Measurements from ENCODE around the gene FAM89B.
A peak's percentile ranks its signal among the peaks of the same experiment; 100 is the strongest.

The FAM89B gene

DNA sequence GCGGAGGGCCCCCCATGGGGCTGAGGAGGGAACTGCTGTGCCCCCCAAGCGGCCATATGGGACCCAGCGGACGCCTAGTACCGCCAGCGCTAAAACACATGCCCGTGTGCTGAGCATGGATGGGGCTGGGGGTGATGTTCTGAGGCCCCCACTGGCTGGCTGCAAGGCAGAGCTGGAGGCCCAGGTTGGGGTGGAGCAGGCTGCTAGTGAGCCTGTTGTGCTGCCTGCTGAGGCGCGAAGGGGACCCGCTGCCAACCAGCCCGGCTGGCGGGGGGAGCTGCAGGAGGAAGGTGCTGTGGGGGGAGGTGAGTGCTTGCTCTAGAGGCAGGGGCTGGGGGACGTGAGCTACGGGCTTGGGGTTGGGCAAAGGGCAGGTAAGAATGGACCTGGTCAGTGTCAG lies 46.4 kb downstream of the FAM89B start:
- peak overlapping the region; percentile 52 for H3K27ac Mint-ChIP-seq
- DNase-seq, result no peak
- peaks cover 25% of the 10 kb centered on the region for H3K4me1 Mint-ChIP-seq (ENCODE audit: low read depth)
- H3K4me3 Mint-ChIP-seq, result no peak overlapping the region
- H3K9me3 Mint-ChIP-seq, result no peaks in the 10 kb centered on the region
- H3K27me3 Mint-ChIP-seq, result no peaks in the 10 kb centered on the region
- peaks cover 87% of the 10 kb centered on the region for H3K36me3 Mint-ChIP-seq (ENCODE audit: low read depth)

DNA sequence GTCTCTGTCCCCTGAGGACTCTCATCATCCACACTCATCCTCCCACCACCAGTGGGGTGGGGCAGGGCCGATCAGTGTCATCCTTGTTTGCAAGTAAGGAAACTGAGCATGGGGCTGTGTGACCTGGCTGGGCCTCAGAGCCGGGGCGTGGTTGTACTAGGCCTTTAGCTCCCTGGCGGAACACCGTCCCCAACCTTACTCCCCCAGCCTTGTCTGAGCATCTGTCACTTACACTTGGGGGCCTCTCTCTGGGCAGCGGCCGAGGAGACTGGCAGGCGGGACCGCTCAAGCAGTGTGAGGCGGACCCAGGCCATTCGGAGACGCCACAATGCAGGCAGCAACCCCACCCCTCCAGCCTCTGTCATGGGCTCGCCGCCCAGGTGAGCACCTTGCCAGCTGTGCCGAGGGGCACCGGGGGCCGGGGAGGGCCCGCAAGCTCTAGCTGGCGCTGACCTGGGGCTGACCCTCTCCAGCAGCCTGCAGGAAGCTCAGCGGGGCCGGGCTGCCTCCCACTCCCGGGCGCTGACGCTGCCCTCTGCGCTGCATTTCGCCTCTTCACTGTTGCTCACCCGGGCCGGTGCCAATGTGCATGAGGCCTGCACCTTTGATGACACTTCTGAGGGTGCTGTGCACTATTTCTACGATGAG lies 47.1 kb downstream of the FAM89B start:
- Mint-ChIP-seq H3K4me1 (ENCODE audit: low read depth) (peaks cover 25% of the 10 kb centered on the region), H3K36me3 (ENCODE audit: low read depth) (peaks cover 87% of the 10 kb centered on the region), H3K4me3 (no peak overlapping the region), H3K27ac (peak overlapping the region; percentile 52), H3K9me3 (no peaks in the 10 kb centered on the region), H3K27me3 (no peaks in the 10 kb centered on the region)
- DNase-seq, result no peak

DNA sequence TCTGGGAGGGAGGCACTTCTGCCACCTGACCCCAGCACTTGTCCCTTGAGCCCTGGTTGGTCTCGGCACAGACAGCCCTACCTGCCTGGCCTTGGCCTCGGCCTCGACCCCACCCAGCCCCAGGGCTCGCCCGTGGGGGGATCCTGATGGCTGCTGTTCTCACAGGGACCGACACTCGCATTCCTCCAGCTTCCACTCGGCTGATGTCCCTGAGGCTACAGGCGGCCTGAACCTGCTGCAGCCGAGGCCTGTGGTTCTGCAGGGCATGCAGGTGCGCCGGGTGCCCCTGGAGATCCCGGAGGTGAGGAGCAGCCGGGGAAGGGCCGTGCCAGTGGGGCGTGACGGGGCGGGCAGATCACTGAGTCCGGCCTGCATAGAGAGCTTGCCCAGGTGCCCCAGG lies 48.3 kb downstream of the FAM89B start:
- Mint-ChIP-seq H3K9me3 (no peaks in the 10 kb centered on the region), H3K4me1 (ENCODE audit: low read depth) (peaks cover 30% of the 10 kb centered on the region), H3K27ac (peak overlapping the region; percentile 44), H3K36me3 (ENCODE audit: low read depth) (peaks cover 92% of the 10 kb centered on the region), H3K4me3 (no peak overlapping the region), H3K27me3 (no peaks in the 10 kb centered on the region)
- DNase-seq, result no peak

- no peak for DNase-seq
- Mint-ChIP-seq H3K4me3 (no peak overlapping the region), H3K27ac (no peak overlapping the region), H3K36me3 (ENCODE audit: low read depth) (peaks cover 95% of the 10 kb centered on the region), H3K4me1 (ENCODE audit: low read depth) (peaks cover 32% of the 10 kb centered on the region), H3K27me3 (no peaks in the 10 kb centered on the region), H3K9me3 (no peaks in the 10 kb centered on the region)
Observed at GRCh38 chr11:65621460-65621859, 49.1 kb downstream of the FAM89B start.

- Mint-ChIP-seq H3K9me3 (no peaks in the 10 kb centered on the region), H3K27ac (no peak overlapping the region), H3K4me1 (ENCODE audit: low read depth) (peaks cover 27% of the 10 kb centered on the region), H3K36me3 (ENCODE audit: low read depth) (peaks cover 95% of the 10 kb centered on the region), H3K4me3 (no peak overlapping the region), H3K27me3 (no peaks in the 10 kb centered on the region)
- no peak for DNase-seq
Observed at GRCh38 chr11:65622011-65622410, 49.7 kb downstream of the FAM89B start.

GRCh38 chr11:65623177-65623576 lies 50.8 kb downstream of the FAM89B start:
- Mint-ChIP-seq H3K4me1 (ENCODE audit: low read depth) (peaks cover 18% of the 10 kb centered on the region), H3K36me3 (ENCODE audit: low read depth) (peaks cover 95% of the 10 kb centered on the region), H3K4me3 (no peak overlapping the region), H3K27me3 (no peaks in the 10 kb centered on the region), H3K9me3 (no peaks in the 10 kb centered on the region), H3K27ac (no peak overlapping the region)
- no peak for DNase-seq

Measured in activated T-cell treated with anti-CD3 and anti-CD28 coated beads, Interleukin-2, amount 50 U/mL, for 24 hours (primary cell).